Measurements from ENCODE around the gene P3H3. TPM values are rescaled to one million over a fixed set of nuclear protein-coding genes. Genes with fewer than 3 reads are reported as not detected.

P3H3 gene
- total RNA-seq, 1 donor from 2014 or later: 1.4 TPM

DNA sequence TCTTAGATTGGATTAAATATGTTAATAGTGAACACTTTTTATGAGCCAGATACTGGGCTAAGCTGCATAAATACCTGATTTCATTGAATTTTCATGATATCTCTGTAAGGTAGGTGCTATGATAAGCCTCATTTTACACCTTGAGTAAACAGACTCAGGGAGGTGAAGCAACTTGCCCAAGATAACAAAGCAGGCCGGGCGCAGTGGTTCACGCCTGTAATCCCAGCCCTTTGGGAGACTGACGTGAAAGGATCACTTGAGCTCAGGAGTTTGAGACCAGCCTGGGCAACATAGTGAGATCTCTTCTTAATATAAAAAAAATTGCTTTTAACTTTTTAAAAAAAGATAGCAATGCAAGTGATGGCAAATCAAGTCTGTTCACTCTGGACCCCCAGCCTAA, 13.9 kb downstream of the P3H3 start:
- DNase-seq (ENCODE audit: low spot score): no peak

DNA sequence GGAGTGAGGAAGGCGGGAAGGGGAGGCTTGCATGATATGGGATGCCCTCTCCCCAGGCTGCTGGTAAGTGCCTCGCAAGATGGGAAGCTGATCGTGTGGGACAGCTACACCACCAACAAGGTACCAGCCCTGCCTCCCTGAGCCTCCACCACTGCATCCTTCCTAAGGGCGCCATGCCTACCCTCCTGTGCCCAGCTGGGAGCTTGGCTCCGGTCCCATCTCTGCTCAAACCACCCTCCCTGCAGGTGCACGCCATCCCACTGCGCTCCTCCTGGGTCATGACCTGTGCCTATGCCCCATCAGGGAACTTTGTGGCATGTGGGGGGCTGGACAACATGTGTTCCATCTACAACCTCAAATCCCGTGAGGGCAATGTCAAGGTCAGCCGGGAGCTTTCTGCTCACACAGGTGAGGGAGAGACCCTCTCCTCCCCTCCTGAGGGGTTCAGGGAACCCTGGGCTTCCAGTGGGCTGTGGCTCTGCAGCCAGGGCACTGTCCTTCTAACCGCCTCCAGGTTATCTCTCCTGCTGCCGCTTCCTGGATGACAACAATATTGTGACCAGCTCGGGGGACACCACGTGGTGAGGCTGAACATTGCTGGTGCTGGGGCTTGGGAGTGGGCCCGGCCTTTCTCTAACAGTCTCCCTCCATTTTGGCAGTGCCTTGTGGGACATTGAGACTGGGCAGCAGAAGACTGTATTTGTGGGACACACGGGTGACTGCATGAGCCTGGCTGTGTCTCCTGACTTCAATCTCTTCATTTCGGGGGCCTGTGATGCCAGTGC, 15.1 kb downstream of the P3H3 start:
- DNase-seq (ENCODE audit: low spot score) (no peak), ATAC-seq (peak; percentile 56)

More for the DNA sequence above, 13.9 kb downstream of the P3H3 start:
- ATAC-seq: no peak

DNA sequence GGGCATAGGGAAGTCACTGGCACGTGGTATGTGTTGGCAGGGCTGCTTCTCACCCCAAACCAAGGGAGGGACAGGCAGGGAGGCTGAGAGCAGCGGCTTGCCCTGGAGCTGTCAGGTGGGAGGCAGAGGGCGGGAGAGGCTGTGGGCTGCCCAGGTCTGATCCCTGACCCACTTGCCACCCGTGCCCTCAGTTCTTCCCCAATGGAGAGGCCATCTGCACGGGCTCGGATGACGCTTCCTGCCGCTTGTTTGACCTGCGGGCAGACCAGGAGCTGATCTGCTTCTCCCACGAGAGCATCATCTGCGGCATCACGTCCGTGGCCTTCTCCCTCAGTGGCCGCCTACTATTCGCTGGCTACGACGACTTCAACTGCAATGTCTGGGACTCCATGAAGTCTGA, 17.2 kb downstream of the P3H3 start:
- ATAC-seq: no peak
- DNase-seq (ENCODE audit: low spot score): no peak

DNA sequence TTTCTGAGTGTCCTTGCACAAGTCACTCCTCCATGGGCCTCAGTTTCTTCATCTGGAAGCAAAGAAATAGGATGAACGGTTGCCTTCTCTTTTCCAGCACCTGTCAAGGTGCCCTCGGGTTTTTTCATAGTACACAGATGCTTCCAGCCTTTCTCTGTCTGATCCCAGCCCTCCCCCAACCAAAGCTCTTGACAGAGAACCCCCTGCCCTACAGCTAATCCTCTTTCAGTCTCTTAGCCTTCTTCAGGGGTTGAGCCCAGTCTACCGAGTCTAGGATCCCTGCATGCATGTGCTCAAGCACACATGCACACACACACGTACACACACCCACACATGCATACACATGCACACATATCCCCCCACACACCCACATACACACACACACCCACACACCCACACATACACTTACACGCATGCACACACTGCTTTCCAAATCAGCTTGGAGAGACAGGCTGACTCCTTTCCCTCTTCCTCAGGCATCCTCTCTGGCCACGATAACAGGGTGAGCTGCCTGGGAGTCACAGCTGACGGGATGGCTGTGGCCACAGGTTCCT, 18.2 kb downstream of the P3H3 start:
- DNase-seq (ENCODE audit: low spot score): no peak
- no peak for ATAC-seq

DNA sequence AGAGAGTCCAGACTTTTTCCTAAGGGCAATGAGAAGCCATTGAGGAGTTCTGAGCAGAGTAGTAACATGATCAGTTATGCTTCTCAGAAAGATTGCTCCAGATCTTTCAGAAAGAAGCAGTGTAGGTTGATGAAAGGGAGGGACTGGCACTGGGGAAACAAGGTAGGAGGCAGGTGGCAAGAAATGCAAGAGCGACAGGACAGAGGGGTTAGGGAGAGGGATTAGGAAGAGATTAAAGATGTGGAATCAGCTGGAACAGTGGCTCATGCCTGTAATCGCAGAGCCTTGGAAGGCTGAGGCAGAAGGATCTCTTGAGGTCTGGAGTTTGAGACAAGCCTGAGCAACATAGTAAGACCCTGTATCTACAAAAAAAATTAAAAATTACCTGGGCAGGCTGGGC, 19.5 kb downstream of the P3H3 start:
- no peak for DNase-seq (ENCODE audit: low spot score)
- no peak for ATAC-seq

DNA sequence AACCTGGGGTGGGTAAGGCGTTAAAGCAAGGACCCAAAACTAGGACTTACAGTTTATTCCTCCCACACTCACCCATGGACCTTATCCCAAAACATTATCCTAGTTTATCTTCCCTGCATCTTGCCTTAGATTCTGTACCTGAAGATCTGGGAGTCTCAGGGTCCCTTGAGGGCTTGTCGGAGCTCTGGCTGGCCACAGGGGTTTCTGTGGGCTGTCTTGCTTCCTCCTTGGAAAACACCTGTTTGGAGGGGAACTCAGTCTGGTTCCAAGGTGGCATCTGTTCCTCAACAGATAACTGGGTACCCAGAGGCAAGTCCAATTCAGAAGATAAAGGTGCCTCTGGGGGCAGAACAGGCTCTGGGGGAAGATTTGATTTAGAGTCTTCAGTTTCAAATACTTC, 21.2 kb downstream of the P3H3 start:
- no peak for DNase-seq (ENCODE audit: low spot score)
- no peak for ATAC-seq

DNA sequence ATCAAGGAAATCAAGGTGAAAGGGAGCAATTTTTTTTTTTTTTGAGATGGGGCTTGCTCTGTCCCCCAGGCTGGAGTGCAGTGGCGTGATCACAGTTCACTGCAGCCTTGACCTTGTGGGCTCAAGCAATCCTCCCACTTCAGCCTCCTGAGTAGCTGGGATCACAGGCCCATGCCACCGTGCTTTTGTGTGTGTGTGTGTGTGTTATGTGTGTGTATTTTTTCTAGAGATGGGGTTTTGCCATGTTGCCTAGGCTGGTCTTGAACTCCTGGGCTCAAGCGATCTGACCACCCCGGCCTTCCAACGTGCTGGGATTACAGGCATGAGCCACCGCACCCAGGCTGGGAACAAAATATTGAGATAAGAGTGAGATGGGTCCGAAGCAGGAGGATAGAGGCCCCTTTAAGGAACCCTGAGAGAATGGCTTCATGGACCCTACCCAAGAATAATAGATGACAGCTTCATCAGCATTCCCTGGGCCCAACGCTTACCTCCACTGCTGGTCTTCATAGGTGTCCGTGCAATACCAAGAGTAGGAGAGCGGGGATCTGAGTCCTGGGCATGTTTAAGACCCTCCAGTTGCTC, 21.9 kb downstream of the P3H3 start:
- ATAC-seq: no peak
- DNase-seq (ENCODE audit: low spot score): no peak

DNA sequence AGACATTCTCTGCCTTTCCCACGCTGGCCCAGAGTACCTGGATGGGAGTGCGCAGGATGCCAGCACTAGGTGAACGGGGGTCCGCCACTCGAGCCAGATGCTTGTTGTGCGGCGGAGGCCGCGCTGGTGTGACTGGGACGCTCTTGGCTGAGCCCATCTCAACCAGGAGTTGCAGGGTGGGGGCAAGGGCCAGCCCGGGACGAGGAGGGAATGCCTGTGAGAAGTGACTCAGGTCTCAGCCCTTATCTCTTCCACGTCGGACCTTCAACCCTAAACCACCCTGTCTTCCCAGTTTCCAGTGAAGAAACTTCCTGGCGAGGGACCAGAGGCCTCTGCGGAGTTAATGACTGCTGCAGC, 22.6 kb downstream of the P3H3 start:
- no peak for ATAC-seq
- peak; percentile 59 for DNase-seq (ENCODE audit: low spot score)

DNA sequence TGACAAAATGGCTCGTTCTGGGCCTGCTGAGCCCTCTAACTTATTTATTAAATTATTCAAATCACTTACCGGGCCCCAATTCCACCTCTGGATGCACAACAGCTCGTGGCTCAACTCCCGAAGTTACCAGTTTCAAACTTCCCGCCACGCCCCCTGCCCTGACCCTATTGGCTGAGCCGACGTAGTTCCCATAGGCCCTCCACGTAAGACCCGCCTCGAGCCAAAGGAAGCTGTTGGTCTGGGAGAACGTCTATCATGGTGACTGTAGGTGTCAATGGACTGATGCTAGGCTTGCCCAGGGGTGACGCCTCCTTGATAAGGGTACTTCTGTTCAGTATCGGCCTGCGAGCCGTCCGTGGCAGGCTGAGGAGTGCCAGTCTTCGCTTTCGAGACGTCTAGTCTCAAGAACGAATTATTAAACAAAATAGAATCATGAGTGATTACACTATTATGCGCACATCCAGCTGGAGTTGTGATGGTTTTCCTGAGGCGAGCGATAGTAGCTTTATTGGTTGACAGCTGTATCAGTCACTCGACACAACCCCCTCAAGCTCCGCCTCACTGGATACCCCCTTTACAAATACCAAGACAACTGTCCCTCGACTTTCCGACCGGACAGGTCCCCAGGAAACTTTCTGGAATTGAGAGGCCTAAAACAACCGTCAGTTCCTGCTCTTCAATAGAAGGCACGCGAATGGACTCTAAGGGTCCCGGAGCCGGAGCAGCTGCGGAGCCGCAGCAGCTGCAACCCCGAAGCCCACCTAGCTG, 23.1 kb downstream of the P3H3 start, which contains the start of gene CDCA3:
Gene CDCA3, minus strand, starts transcription at position 134 of the 768 bp plus-strand sequence. CDS start 334 bp downstream, outside the sequence.
- DNase-seq (ENCODE audit: low spot score): peak; percentile 97
- peak; percentile 74 for ATAC-seq

DNA sequence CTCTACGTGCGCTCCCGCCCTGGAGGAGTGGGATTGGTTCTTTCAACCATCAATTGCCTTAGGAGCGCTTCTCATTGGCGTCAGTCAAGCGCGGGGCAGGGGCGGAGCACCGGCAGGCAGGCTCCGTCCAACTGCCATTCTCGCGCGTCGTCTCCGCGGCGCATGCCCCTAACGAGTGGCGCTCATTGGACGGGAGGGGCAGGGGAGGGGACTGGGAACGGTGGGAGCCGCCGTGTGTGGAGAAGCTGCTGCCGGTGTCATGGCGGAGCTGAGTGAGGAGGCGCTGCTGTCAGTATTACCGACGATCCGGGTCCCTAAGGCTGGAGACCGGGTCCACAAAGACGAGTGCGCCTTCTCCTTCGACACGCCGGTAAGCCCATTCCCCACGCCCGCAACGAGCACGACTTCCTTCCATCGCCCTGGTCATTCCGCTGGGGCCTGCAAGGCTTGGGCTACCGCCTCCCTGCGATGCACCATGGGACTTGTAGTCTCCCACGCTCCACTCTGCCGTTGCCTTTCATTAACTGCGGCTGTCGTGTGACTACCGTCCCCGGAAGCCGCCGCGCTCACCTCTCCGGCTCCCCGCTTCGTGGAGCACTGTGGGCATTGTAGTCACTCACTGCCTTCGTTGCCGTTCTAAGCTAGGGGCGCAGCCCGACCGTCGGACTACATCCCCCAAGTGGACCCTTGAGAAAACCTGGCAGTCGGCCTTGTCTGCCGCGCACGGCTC, 23.9 kb downstream of the P3H3 start, which contains the start of gene USP5:
Gene USP5, plus strand, starts transcription at position 230 of the 730 bp plus-strand sequence. Its CDS starts 30 bp downstream, at position 260.
- ATAC-seq: peak; percentile 85
- peak; percentile 99 for DNase-seq (ENCODE audit: low spot score)

DNA sequence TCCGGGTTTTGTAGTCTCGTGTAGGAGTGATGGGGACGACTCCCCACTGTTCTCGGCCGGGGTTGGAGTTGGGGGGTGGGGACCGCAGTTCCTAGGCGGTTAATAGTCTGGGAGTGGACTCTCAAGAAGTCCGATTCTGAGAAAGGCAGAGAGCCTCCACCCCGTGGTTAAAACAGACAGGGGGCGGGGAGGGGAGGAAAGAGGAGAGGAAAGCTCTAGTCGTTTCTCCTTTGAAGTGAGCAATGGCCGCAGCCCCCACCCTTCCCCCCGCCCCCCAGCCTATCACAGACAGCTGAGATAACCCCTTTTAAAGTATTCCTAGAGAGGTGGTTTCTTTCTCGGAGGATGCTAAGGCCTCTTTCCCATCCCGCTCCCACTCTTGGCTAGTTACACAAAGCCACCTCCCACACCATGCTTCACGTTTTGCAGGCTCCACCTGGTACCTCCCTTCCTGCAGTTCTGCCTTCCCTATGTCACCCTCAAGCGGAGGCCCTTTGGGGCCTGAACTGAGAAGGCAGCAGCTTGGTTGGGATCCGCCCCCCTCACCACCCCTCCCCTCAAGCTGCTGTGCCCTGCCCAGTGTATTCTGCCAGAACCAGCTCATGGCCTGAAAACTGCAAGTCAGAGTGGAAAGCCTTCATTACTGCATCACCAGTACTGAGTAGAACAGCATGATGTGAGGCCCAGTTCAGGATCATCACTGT, 24.6 kb downstream of the P3H3 start:
- DNase-seq (ENCODE audit: low spot score) (no peak), ATAC-seq (no peak)

DNA sequence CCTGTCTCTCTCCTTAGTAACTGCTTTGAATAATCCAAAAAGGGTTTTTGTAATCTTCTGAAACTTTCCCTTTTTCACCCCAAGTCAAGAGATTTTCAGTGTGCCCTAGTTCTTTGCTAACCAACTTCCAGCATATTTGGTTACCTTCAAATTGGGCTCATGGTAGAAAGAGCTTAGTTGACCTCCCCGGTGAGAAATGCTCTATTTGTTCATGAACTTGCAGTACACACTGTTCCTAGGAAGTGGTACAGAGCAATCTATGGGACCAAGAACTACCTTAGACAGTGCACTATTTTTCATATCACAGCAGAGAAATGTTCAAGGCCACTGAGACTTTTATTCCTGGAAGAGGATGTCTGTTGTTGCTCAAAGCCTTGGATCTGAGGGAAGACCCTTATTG, 25.4 kb downstream of the P3H3 start:
- DNase-seq (ENCODE audit: low spot score) (no peak), ATAC-seq (no peak)

DNA sequence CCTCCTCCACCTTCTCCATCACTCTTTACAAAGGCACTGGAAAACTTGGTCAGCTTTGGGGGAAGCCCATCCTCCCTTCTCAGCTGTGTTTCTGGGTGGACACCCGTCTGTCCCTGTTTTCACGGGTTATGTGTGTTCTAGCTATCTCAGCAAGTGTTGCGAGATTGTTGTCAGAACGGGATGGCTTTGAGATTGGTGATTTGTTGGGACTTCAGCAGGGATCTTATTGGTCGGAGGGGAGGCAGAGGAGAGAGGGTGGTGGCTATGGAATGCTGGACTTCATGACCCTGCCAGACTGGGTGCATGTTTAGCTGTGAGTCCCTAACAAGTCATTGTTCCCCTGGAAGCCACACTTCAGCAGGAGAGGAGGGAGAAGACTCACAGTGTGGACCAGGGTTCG, 25.8 kb downstream of the P3H3 start:
- ATAC-seq: no peak
- no peak for DNase-seq (ENCODE audit: low spot score)

DNA sequence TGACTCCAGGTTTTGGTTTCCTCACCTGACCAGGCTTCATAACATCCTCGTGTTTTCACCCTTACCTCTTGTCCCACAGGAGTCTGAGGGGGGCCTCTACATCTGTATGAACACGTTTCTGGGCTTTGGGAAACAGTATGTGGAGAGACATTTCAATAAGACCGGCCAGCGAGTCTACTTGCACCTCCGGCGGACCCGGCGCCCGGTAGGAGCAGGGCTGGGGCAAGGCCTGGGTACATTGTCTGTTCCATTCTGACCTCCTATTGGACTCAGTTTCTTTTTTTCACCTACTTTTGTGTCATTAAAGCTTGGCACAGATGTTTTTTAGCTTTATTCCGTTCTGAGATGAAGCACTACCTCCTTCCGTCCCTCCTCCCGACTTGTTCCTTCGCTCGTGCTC, 27.1 kb downstream of the P3H3 start:
- ATAC-seq: no peak
- DNase-seq (ENCODE audit: low spot score): no peak

DNA sequence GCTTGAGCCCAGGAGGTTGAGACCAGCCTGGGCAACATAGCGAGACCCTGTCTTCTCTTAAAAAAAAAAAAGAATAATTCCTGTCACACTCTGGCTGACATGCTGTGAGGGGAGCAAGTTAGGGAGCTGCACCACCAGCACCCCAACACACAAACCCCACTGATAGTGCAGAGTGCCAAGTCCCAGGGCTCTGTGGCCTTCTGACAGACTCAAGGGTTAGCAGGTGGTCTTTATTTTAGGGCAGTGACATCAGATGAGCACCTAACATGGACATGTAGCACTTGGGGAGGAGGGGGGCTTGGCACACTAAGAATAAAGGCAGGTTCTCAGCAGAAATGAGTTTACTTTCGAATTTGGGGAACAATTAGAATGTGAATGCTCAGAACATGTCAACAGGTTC, 30.6 kb downstream of the P3H3 start:
- ATAC-seq (no peak), DNase-seq (ENCODE audit: low spot score) (no peak)

DNA sequence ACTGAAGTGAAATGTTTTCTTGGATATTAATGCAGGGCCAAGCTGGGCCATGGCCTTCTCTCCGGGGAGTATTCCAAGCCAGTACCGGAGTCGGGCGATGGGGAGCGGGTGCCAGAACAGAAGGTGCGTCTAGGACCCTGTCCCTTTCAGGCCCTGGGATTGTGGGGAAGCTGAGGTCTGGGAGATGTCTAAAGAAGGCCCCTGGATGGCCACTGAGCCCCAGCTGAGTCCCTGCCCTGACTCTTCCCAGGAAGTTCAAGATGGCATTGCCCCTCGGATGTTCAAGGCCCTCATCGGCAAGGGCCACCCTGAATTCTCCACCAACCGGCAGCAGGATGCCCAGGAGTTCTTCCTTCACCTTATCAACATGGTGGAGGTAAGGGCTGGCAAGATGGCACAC, 31.9 kb downstream of the P3H3 start:
- ATAC-seq: no peak
- no peak for DNase-seq (ENCODE audit: low spot score)

DNA sequence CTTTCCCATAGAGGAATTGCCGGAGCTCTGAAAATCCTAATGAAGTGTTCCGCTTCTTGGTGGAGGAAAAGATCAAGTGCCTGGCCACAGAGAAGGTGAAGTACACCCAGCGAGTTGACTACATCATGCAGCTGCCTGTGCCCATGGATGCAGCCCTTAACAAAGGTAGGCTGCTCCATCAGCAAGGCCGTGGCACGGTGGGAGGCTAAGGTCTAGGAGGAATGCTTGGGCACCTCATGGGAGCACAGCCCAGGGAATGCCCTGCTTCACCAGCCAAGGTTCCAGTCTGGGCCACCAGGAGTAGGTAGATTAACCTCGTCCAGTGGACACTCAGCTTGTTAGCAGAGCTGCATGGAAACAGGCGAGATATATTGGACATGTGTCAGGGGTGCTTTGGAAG, 32.7 kb downstream of the P3H3 start:
- ATAC-seq (no peak), DNase-seq (ENCODE audit: low spot score) (no peak)

DNA sequence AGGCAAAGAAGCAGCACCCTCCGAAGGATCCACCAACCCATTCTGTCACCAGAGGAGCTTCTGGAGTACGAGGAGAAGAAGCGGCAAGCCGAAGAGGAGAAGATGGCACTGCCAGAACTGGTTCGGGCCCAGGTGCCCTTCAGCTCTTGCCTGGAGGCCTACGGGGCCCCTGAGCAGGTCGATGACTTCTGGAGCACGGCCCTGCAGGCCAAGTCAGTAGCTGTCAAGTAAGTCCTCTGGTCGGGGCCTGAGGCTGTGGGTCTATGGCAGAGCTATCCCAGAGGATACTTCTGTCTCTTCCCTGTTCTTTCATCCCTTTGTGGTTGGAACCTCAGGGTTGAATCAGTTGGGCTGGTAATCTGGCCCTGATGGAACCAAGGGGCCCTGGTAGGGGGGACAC, 33.2 kb downstream of the P3H3 start:
- no peak for DNase-seq (ENCODE audit: low spot score)
- ATAC-seq: no peak

DNA sequence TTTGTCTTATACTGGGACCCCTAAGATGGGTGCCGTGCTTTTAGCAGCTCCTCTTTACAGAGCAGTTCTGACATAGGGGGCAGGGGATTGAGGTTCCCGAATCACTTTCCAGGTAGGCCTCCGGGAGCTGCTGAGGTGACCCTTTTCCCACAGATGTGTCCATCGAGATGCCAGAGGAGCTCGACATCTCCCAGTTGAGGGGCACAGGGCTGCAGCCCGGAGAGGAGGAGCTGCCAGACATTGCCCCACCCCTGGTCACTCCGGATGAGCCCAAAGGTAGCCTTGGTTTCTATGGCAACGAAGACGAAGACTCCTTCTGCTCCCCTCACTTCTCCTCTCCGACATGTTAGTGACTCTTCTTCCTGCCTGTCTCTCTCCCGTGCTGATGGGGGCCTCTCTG, 34.8 kb downstream of the P3H3 start:
- no peak for DNase-seq (ENCODE audit: low spot score)
- ATAC-seq: no peak

DNA sequence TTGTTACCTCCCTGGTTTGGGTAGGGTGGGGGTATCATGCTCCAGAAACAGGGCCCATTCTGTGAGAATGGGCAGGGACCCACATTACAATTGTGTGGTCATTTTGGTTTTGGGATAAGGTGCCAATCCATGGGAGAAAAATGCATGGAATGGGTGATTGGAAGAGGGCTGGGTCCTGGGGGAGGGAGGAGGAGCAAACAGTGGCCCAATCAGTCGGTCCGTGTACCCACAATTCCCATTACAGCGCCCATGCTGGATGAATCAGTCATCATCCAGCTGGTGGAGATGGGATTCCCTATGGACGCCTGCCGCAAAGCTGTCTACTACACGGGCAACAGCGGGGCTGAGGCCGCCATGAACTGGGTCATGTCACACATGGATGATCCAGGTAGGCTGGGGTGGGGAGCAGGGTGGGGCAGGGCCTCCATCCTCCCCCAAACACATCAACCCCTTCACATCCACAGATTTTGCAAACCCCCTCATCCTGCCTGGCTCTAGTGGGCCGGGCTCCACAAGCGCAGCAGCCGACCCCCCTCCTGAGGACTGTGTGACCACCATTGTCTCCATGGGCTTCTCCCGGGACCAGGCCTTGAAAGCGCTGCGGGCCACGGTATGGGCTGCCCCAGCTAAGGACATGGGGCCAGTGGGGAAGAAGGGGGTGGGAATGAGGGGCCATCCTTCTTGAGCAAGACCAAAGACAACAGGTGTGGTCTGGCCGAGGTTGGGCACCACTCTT, 35.5 kb downstream of the P3H3 start:
- no peak for ATAC-seq
- no peak for DNase-seq (ENCODE audit: low spot score)

Measured in left lobe of liver (tissue), 2 donors.